GM18951 (cell line): ENCODE measurements around the gene SLF1.

ENCODE experiments used
- POLR2A ChIP-seq: IDR thresholded peaks from 4 replicates; pipeline ENCODE4 v1.6.1; 2011; ENCODE audit warnings: mild to moderate bottlenecking; ENCODE audit not compliant: insufficient read length, insufficient read depth; ENCODE audit errors: extremely low read depth
- in situ Hi-C: fragments of 300-500 bp; cut with MboI; formaldehyde crosslinking; loops from one replicate; pipeline ENCODE4 v1.12.0; 2022; ENCODE audit warnings: low sequenced_read_pairs, mixed read lengths, inconsistent platforms; ENCODE audit not compliant: unreplicated experiment

The SLF1 gene

GRCh38 chr5:94702729-94703128, 84.3 kb downstream of the SLF1 start:
- in situ Hi-C loops, result no loop called here
- TF ChIP-seq POLR2A, result no peak

- TF ChIP-seq POLR2A, result no peak
- in situ Hi-C loops, result no loop called here
Measured at GRCh38 chr5:94705427-94705826, 87.0 kb downstream of the SLF1 start.

- in situ Hi-C loops, result no loop called here
- TF ChIP-seq POLR2A, result no peak
Measured at GRCh38 chr5:94707359-94707758, 88.9 kb downstream of the SLF1 start.

GRCh38 chr5:94709277-94709676, 90.8 kb downstream of the SLF1 start:
- TF ChIP-seq POLR2A, result no peak
- in situ Hi-C loops, result no loop called here

DNA sequence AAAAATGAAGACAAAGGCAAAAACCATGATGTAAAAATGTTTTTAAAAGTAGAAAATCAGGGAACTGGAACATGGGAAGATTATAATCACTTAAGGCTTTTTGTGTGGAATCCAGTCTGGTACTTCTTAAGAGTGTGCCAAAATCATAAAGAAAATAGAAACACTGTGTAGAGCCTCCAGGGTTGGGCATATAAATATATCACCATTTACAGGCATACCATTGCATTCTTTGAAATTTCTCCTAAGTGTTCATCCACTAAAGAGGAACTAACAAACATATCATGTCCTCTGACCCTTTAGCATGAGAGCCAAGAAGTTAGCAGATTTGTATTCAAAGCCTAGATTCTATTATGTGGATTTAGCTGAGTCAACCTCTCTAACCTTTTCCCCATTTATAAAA, 93.3 kb downstream of the SLF1 start:
- TF ChIP-seq POLR2A, result no peak
- in situ Hi-C loops, result no loop called here

DNA sequence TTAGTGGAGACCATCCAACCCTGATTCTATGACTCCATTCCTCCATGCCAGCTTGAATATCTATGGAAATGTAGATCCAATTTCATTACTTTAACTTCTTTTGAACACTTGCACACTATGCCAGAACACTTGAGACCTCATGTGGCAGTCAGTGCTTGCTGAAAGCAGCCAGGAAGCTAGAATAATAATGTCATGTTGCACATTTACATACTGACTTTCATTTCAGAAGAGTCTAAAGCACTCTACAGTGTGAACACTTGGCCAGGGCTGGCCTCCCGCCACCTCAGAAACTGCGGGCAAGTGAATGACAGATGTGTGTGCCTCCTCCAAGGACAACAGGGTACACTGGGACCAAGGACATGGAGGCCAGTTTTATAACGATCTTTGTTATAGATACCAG, 97.3 kb downstream of the SLF1 start:
- TF ChIP-seq POLR2A, result no peak

DNA sequence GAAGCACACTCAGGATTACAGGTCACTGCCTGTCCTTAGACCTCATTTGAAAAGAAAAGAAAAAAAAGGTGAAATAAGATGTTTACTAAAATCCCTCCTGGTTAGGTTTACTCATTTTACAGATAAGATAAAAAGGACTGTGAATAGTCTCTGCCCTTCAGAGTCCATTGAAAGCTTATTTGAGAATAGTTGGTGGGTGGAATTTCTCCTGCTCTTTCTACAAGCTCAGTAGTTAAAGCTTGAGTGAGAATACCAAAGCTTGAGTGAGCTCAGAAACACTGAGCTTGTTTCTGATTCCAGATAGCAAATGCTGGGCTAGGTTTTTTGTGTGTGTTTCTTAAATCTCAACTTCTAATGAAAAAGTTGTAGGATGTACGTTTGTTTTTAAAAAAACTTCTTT, 106.7 kb downstream of the SLF1 start:
- TF ChIP-seq POLR2A, result no peak
- in situ Hi-C loops, result no loop called here

More for the DNA sequence above, 97.3 kb downstream of the SLF1 start:
- in situ Hi-C loops, result no loop called here

DNA sequence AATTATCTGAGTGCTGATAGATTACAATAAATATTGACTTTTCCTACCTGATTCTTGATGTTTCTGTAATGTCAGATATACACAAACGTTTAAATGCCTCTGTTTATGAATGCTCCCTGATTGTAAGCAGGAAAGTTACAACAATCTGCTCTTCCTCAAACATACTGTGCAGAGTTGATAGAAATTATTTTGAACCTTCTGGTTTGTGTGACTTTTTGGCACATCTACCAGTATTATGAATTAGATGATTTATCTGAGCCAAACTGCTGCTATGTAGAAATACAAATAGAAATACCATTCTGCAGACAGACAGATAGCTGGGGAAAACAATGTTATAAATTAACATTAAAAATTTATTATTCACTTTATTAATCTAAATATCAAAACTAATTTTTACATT, 113.0 kb downstream of the SLF1 start:
- in situ Hi-C loops, result no loop called here
- no peak for TF ChIP-seq POLR2A

DNA sequence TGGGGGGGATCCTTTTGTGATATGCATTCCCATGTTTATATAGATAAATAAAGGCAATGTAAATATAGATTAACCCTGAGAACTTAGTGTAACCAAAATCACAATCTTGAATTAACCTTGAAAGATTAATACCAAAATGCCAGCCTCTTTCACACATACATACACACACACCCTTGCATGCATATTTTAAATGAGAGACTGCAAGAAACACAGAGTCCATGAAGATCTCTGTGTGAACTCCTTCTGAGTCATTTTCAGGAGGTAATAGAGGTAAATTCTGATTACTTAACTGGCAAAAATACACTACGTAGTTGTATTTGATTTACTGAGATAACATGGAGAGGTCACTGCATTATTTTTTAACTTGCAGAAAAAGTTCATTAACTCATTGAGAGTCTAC, 118.0 kb downstream of the SLF1 start:
- no peak for TF ChIP-seq POLR2A
- in situ Hi-C loops, result no loop called here

DNA sequence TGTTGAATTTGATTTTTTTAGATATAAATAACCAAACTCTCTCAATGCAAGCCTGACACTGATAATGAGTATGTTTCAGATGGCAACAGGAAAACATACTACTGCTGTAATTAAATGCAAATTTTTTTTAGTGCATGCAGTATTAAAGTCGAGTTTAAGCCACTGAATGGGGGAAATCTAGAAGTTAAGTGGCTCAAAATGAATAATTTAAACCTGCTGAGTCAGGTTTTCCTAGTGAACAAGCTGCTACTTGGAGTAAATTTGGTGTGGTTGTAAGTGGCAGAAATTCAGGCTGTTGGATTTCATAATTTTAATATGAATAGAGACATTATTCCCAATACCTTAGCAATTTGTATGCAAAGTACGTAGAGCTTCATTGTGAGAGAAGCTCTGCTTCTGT, 121.8 kb downstream of the SLF1 start:
- no peak for TF ChIP-seq POLR2A
- in situ Hi-C loops, result no loop called here

- TF ChIP-seq POLR2A, result no peak
- in situ Hi-C loops, result no loop called here
Measured at GRCh38 chr5:94742852-94743251, 124.4 kb downstream of the SLF1 start.

- in situ Hi-C loops, result no loop called here
- no peak for TF ChIP-seq POLR2A
Measured at GRCh38 chr5:94744906-94745305, 126.4 kb downstream of the SLF1 start.

DNA sequence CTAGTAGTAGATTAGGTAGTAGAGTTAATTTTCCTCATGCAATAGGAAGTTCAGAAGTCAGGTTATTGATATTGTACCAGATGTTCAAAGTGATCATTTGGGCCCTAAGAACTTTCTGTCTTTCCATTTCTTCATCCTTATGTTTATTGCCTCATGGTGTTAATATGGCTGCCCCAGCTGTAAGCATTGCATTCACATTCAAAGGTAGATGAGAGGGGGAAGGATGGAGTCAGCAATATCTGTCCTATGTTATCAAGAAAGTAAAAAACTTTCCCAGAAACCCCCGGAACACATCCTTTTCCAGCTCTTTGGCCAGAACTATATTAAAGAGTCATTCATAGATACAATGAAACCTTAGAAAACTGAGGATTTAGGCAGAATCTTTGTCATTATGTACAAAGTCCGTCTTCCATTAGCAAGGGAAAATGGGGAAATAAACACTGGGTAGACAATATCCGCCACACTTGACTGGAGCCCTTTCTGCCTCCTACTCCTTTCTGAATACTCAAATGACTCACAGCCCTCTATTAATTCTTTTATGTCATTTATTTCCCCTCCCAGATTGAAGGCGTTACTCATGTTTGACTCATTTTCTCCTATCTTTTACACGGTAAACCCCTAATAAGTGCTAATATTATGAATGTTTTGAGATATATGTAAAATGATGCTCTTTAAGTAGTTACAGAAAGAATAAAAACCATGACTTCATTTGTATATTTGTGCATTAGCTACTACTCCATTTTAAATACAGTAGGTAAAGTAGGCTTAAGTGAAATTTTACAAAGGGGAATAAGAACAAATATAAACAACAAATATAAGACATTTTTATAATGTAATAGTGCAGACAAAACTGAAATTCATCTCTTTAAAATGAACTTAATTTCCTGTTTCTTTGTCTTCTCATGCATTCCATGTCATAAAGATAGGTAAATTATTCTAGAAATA, 127.6 kb downstream of the SLF1 start:
- TF ChIP-seq POLR2A, result no peak
- in situ Hi-C loops, result no loop called here

GRCh38 chr5:94746731-94747124, 128.3 kb downstream of the SLF1 start:
- in situ Hi-C loops, result no loop called here
- no peak for TF ChIP-seq POLR2A
